Kidney (tissue), 14 donors: ENCODE data around the gene ESPNL. TPM values are rescaled to one million over a fixed set of nuclear protein-coding genes. Genes with fewer than 3 reads are reported as not detected.

ENCODE experiments used
- DNase-seq, 5 donors: peaks; one replicate each; pipeline ENCODE4 v3.0.0-alpha.2; 2013 to 2020
- FAIRE-seq: peaks from 2 replicates; lab custom pipeline; 2012; peaks lifted over from hg19 to GRCh38; lab: Jason Lieb, UNC
- H3K27ac ChIP-seq, 2 donors: one replicate each; pipeline ENCODE4 v1.7.0; 2013; ENCODE audit warnings: low read depth in 2 of 2, low read length in 2 of 2, inconsistent platforms in 1 of 2
- H3K27me3 ChIP-seq: one replicate; pipeline ENCODE4 v1.7.1; 2013; ENCODE audit warnings: low read length, inconsistent platforms; ENCODE audit not compliant: control insufficient read depth, insufficient read depth
- H3K36me3 ChIP-seq, 3 donors: one replicate each; pipeline versions ENCODE4 v1.7.0 to v1.7.1; 2013; ENCODE audit warnings: low read length in 3 of 3, control low read depth in 1 of 3, inconsistent platforms in 1 of 3; ENCODE audit not compliant: insufficient read depth in 3 of 3, control insufficient read depth in 2 of 3
- H3K4me1 ChIP-seq, 3 donors: one replicate each; pipeline versions ENCODE4 v1.7.0 to v1.7.1; 2013; ENCODE audit warnings: low read length in 3 of 3, inconsistent platforms in 1 of 3, low read depth in 1 of 3; ENCODE audit not compliant: control insufficient read depth in 2 of 3, insufficient read depth in 2 of 3
- H3K4me3 ChIP-seq, 3 donors: one replicate each; pipeline versions ENCODE4 v1.7.0 to v1.8.1; 2013; ENCODE audit warnings: low read length in 3 of 3, control low read depth in 1 of 3, inconsistent platforms in 1 of 3
- H3K9ac ChIP-seq, 3 donors: one replicate each; pipeline versions ENCODE4 v1.7.0 to v1.7.1; 2013; ENCODE audit warnings: low read length in 3 of 3, control low read depth in 1 of 3, inconsistent platforms in 1 of 3
- H3K9me3 ChIP-seq, 3 donors: one replicate each; pipeline versions ENCODE4 v1.7.0 to v1.7.1; 2013; ENCODE audit warnings: low read length in 3 of 3, control low read depth in 1 of 3, inconsistent platforms in 1 of 3; ENCODE audit not compliant: control insufficient read depth in 2 of 3, insufficient read depth in 1 of 3
- intact Hi-C: fragments of 100-400 bp; cut with DNase I; formaldehyde crosslinking; loops from one replicate; pipeline ENCODE4 v1.11.1; 2022
- polyA plus RNA-seq: library from polyadenylated mRNA; stranded (reverse); fragments of 350-450 nt; fragmentation: Illumina TruSeq; extraction: RNeasy Lipid Tissue Mini Kit (QIAGEN cat#74804); gene quantifications from one replicate; pipeline ENCODE4 v1.2.3, GENCODE V29; 2014; ENCODE audit warnings: low read depth, low replicate concordance; ENCODE audit not compliant: insufficient read depth
- total RNA-seq: library from RNA; stranded (reverse); fragmentation: NEBNext Ultra II Directional; extraction: Animal tissue kit (Norgen Biotek cat#: 25700); gene quantifications from one replicate; pipeline ENCODE4 v1.2.1, GENCODE V29; 2021
- TF ChIP-seq, protein P1 (sequence below): IDR thresholded peaks from 3 replicates; pipeline ENCODE4 v1.5.1; 2012; ENCODE audit warnings: mild to moderate bottlenecking, moderate library complexity, borderline replicate concordance; ENCODE audit not compliant: insufficient read depth; ENCODE audit errors: extremely low read depth
- donor health status: control.
- donor health status: control.
- donor health status: control.
- donor health status: control.
- donor health status: control.
- donor health status: DM: yes; HTN: yes; CAD: no.
- donor health status: Normal renal cell carcinoma (clear cell type).

The ESPNL gene
- total and polyA plus RNA-seq, 2 donors from 2014 or later, result 0.28 to 2.7 TPM

GRCh38 chr2:238137885-238138284 is 37.7 kb downstream of the ESPNL start:
- H3K27me3 ChIP-seq, result no peaks in the 10 kb centered on the region
- TF ChIP-seq, protein P1, sequence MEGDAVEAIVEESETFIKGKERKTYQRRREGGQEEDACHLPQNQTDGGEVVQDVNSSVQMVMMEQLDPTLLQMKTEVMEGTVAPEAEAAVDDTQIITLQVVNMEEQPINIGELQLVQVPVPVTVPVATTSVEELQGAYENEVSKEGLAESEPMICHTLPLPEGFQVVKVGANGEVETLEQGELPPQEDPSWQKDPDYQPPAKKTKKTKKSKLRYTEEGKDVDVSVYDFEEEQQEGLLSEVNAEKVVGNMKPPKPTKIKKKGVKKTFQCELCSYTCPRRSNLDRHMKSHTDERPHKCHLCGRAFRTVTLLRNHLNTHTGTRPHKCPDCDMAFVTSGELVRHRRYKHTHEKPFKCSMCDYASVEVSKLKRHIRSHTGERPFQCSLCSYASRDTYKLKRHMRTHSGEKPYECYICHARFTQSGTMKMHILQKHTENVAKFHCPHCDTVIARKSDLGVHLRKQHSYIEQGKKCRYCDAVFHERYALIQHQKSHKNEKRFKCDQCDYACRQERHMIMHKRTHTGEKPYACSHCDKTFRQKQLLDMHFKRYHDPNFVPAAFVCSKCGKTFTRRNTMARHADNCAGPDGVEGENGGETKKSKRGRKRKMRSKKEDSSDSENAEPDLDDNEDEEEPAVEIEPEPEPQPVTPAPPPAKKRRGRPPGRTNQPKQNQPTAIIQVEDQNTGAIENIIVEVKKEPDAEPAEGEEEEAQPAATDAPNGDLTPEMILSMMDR, result no peak
- no peak for DNase-seq
- H3K36me3 ChIP-seq, result no peaks in the 10 kb centered on the region
- H3K4me1 ChIP-seq, result peaks cover 0 to 4% (median 0%) of the 10 kb centered on the region in 3 donors
- no peak for FAIRE-seq
- H3K4me3 ChIP-seq, result no peak overlapping the region
- no peak overlapping the region for H3K27ac ChIP-seq
- H3K9ac ChIP-seq, result no peak overlapping the region
- intact Hi-C loops, result no loop called here
- no peaks in the 10 kb centered on the region for H3K9me3 ChIP-seq

DNA sequence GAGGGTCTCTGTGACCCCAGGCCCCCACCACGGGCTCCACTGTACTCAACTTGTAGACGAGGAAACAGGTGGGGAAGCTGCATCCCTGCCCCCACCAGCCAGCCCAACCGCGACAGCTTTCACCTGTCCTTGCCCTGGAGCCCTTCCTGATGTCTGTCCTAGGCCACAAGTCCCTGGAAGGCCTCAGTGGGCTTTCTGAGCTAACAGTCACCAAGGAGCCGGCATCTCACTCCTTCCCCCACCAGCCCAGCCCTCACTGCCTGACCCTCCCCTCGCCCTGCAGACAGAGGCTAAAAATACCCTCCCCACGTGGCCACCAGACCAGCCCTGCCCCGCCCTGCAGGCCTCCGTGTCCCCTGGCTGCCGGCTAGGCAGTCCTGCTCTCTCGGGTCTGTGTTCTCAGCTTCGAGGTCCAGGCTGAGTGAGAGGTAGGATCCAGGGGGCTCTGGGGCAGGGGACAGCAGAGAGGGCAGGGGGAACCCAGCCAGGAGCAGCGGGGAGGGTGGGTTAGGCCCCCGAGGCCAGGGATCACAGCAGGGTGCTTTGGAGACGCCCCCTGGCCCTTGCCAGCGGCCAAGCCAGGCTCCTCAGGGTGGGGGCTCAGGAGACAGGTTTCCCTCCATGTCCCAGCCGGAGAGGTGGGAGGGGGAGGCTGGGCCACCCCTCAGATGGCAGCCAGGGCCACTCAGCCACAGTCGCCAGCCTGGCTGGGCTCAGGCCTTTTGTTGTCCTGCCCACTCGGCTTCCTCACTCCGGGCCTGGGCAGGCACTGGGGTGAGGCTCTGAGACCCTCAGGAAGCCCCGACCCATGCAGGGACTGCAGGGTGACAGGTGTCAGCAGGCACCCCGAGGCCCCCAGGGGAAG is 38.4 kb downstream of the ESPNL start, which contains the start of gene KLHL30:
Gene KLHL30 (plus strand): TSS at position 338 of the 865 bp plus-strand sequence. CDS start 2,087 bp downstream, outside the sequence.
- Histone ChIP-seq H3K27me3 (no peaks in the 10 kb centered on the region), H3K9ac (no peak within 1 kb of the TSS), H3K27ac (no peak within 1 kb of the TSS), H3K9me3 (no peaks in the 10 kb centered on the region), H3K4me1 (peaks cover 0 to 4% (median 0%) of the 10 kb centered on the region in 3 donors), H3K4me3 (no peak within 1 kb of the TSS), H3K36me3 (no peaks in the 10 kb centered on the region)
- intact Hi-C loops, result no loop called here
- DNase-seq (peak in 2 of 5 donors; percentile 37 to 68), FAIRE-seq (no peak)
- TF ChIP-seq, protein P1, result no peak

GRCh38 chr2:238139196-238140039 is 39.3 kb downstream of the ESPNL start:
- Histone ChIP-seq H3K27me3 (no peaks in the 10 kb centered on the region), H3K4me3 (no peak overlapping the region), H3K4me1 (peaks cover 0 to 4% (median 0%) of the 10 kb centered on the region in 3 donors), H3K9ac (no peak overlapping the region), H3K27ac (no peak overlapping the region), H3K9me3 (no peaks in the 10 kb centered on the region), H3K36me3 (no peaks in the 10 kb centered on the region)
- no peak for FAIRE-seq
- peak in 3 of 5 donors; percentile 48 to 77 (median 63) for DNase-seq
- intact Hi-C loops, result no loop called here
- TF ChIP-seq, protein P1, result no peak
